PC-3 (cell line): ENCODE data around the gene LGI4. TPM values are rescaled to one million over a fixed set of nuclear protein-coding genes. Genes with fewer than 3 reads are reported as not detected.

Experiments
- total RNA-seq: library from RNA; depleted of rRNA; stranded (reverse); fragments of >200 nt; gene quantifications from 2 replicates; pipeline ENCODE4 v1.2.3, GENCODE V29; 2014; rRNA removed

LGI4 gene
- total RNA-seq, 1 experiment from 2014 or later, result 0.22 TPM

Other genes starting within 250 kb of the LGI4 start
- 2.3 and 3.5 TPM in 2 replicates for gene ZNF30, start 208.2 kb downstream of the LGI4 start, total RNA-seq
- gene ZNF792, start 170.8 kb downstream of the LGI4 start, total RNA-seq, result 5.8 and 6.3 TPM in 2 replicates
- 24.8 and 32.8 TPM in 2 replicates for gene GRAMD1A, start 134.7 kb downstream of the LGI4 start, total RNA-seq
- gene SCN1B, start 104.6 kb downstream of the LGI4 start, total RNA-seq, result 1.7 TPM in 2 replicates
- gene HPN, start 93.3 kb downstream of the LGI4 start, total RNA-seq, result 0.18 TPM in 1 of 2 replicates, not detected in the other
- gene FXYD3, start 19.2 kb downstream of the LGI4 start, total RNA-seq, result 48.7 and 61.6 TPM in 2 replicates
- not detected in 2 replicates for gene FXYD1, start 3.8 kb upstream of the LGI4 start, total RNA-seq
- gene FXYD7, start 8.2 kb upstream of the LGI4 start, total RNA-seq, result not detected in 2 replicates
- 114 and 123 TPM in 2 replicates for gene FXYD5, start 19.7 kb upstream of the LGI4 start, total RNA-seq
- gene FAM187B, start 93.7 kb upstream of the LGI4 start, total RNA-seq, result not detected in 2 replicates
- gene LSR, start 113.9 kb upstream of the LGI4 start, total RNA-seq, result 80.3 and 91.0 TPM in 2 replicates
- gene USF2, start 133.9 kb upstream of the LGI4 start, total RNA-seq, result 102 and 103 TPM in 2 replicates
- not detected in 2 replicates for gene HAMP, start 147.5 kb upstream of the LGI4 start, total RNA-seq
- gene MAG, start 157.1 kb upstream of the LGI4 start, total RNA-seq, result not detected in 2 replicates
- 0.07 TPM in 1 of 2 replicates, not detected in the other for gene CD22, start 194.1 kb upstream of the LGI4 start, total RNA-seq
- not detected in 2 replicates for gene FFAR1, start 212.8 kb upstream of the LGI4 start, total RNA-seq
- not detected in 2 replicates for gene FFAR3, start 223.4 kb upstream of the LGI4 start, total RNA-seq
- not detected in 2 replicates for gene GPR42, start 236.0 kb upstream of the LGI4 start, total RNA-seq